H9 (cell line): ENCODE results near the gene GNPDA2. TPM values are rescaled to one million over a fixed set of nuclear protein-coding genes. Genes with fewer than 3 reads are reported as not detected.

Experiments
- DNase-seq: peaks from one replicate; pipeline ENCODE4 v3.0.0-alpha.2; 2017
- H2AFZ ChIP-seq: one replicate; pipeline ENCODE4 v1.6.1; 2013; ENCODE audit warnings: mild to moderate bottlenecking, low read length, control low read depth, moderate library complexity
- H2AK5ac ChIP-seq: 2 replicates; pipeline ENCODE4 v1.6.1; 2013; ENCODE audit warnings: low read length, control low read depth, mixed read lengths; ENCODE audit not compliant: insufficient read length
- H2BK120ac ChIP-seq: one replicate; pipeline ENCODE4 v1.6.1; 2013; ENCODE audit warnings: low read depth, mild to moderate bottlenecking, low read length, control low read depth, inconsistent platforms; ENCODE audit not compliant: poor library complexity, severe bottlenecking
- H2BK12ac ChIP-seq: 2 replicates; pipeline ENCODE4 v1.6.1; 2013; ENCODE audit warnings: low read length, control low read depth, mixed read lengths, low read depth; ENCODE audit not compliant: insufficient read length
- H2BK15ac ChIP-seq: 2 replicates; pipeline ENCODE4 v1.6.1; 2013; ENCODE audit warnings: low read depth, low read length, control low read depth
- H2BK20ac ChIP-seq: one replicate; pipeline ENCODE4 v1.6.1; 2013; ENCODE audit warnings: low read depth, mild to moderate bottlenecking, low read length, control low read depth, inconsistent platforms; ENCODE audit not compliant: poor library complexity, severe bottlenecking
- H2BK5ac ChIP-seq: 2 replicates; pipeline ENCODE4 v1.6.1; 2013; ENCODE audit warnings: low read length, control low read depth, mixed read lengths; ENCODE audit not compliant: insufficient read length
- H3K14ac ChIP-seq: 2 replicates; pipeline ENCODE4 v1.6.1; 2013; ENCODE audit warnings: low read length, control low read depth; ENCODE audit not compliant: insufficient read depth
- H3K18ac ChIP-seq: 2 replicates; pipeline ENCODE4 v1.6.1; 2013; ENCODE audit warnings: low read depth, mild to moderate bottlenecking, mixed read lengths, low read length, control low read depth; ENCODE audit not compliant: insufficient read length
- H3K23ac ChIP-seq: 2 replicates; pipeline ENCODE4 v1.6.1; 2013; ENCODE audit warnings: low read length, control low read depth, mixed read lengths, low read depth; ENCODE audit not compliant: insufficient read length
- H3K23me2 ChIP-seq: 2 replicates; pipeline ENCODE4 v1.6.1; 2013; ENCODE audit warnings: low read depth, mild to moderate bottlenecking, mixed read lengths, low read length, control low read depth; ENCODE audit not compliant: insufficient read length, poor library complexity, severe bottlenecking
- H3K27ac ChIP-seq: 2 replicates; pipeline ENCODE4 v1.5.1; 2013; ENCODE audit warnings: low read length, control low read depth, mixed read lengths, low read depth; ENCODE audit not compliant: insufficient read length
- H3K27me3 ChIP-seq: 2 replicates; pipeline ENCODE4 v1.6.1; 2013; ENCODE audit warnings: low read length, control low read depth, inconsistent platforms; ENCODE audit not compliant: insufficient read depth
- H3K4ac ChIP-seq: 2 replicates; pipeline ENCODE4 v1.6.1; 2013; ENCODE audit warnings: low read depth, mild to moderate bottlenecking, control low read depth, inconsistent platforms, low read length, moderate library complexity
- H3K4me1 ChIP-seq: 2 replicates; pipeline ENCODE4 v1.6.1; 2013; ENCODE audit warnings: low read length, control low read depth, inconsistent platforms; ENCODE audit not compliant: insufficient read depth
- H3K4me2 ChIP-seq: 2 replicates; pipeline ENCODE4 v1.6.1; 2013; ENCODE audit warnings: low read length, control low read depth, mixed read lengths; ENCODE audit not compliant: insufficient read length, insufficient read depth
- H3K56ac ChIP-seq: 2 replicates; pipeline ENCODE4 v1.6.1; 2013; ENCODE audit warnings: low read depth, mild to moderate bottlenecking, mixed read lengths, low read length, control low read depth; ENCODE audit not compliant: insufficient read length
- H3K79me1 ChIP-seq: 2 replicates; pipeline ENCODE4 v1.6.1; 2013; ENCODE audit warnings: low read depth, mild to moderate bottlenecking, moderate library complexity, low read length, control low read depth, inconsistent platforms; ENCODE audit not compliant: insufficient read depth, poor library complexity, severe bottlenecking
- H3K79me2 ChIP-seq: 2 replicates; pipeline ENCODE4 v1.6.1; 2013; ENCODE audit warnings: low read length, control low read depth, inconsistent platforms; ENCODE audit not compliant: insufficient read depth
- H3K9ac ChIP-seq: 2 replicates; pipeline ENCODE4 v1.6.1; 2013; ENCODE audit warnings: low read length, control low read depth, mixed read lengths; ENCODE audit not compliant: insufficient read length; ENCODE audit errors: extremely low read depth
- H3K9me3 ChIP-seq: one replicate; pipeline ENCODE4 v1.6.1; 2013; ENCODE audit warnings: low read depth, low read length, inconsistent platforms; ENCODE audit not compliant: control insufficient read depth
- H3T11ph ChIP-seq: one replicate; pipeline ENCODE4 v1.6.1; 2013; ENCODE audit warnings: mild to moderate bottlenecking, low read length, control low read depth, inconsistent platforms
- H4K20me1 ChIP-seq: one replicate; pipeline ENCODE4 v1.6.1; 2013; ENCODE audit not compliant: control insufficient read depth, insufficient read length, insufficient read depth
- H4K5ac ChIP-seq: 2 replicates; pipeline ENCODE4 v1.6.1; 2013; ENCODE audit warnings: low read depth, mild to moderate bottlenecking, mixed read lengths, low read length, control low read depth; ENCODE audit not compliant: insufficient read length
- H4K8ac ChIP-seq: replicated peaks from 2 replicates; pipeline ENCODE4 v1.6.1; 2013; ENCODE audit warnings: low read length, control low read depth, mixed read lengths, low read depth; ENCODE audit not compliant: insufficient read length
- H4K91ac ChIP-seq: 2 replicates; pipeline ENCODE4 v1.6.1; 2013; ENCODE audit warnings: low read depth, mild to moderate bottlenecking, moderate library complexity, mixed read lengths, low read length, control low read depth; ENCODE audit not compliant: insufficient read length
- H3K27ac Mint-ChIP-seq, 3 experiments: 2 replicates in 2 of 3; 3 replicates in 1 of 3; pipeline ENCODE4 v1.8.0; 2020 to 2021; ENCODE audit warnings: mixed read lengths in 3 of 3, mild to moderate bottlenecking in 1 of 3, moderate library complexity in 1 of 3
- H3K27me3 Mint-ChIP-seq: 2 replicates; pipeline ENCODE4 v1.8.0; 2021; ENCODE audit warnings: low read depth, mild to moderate bottlenecking, moderate library complexity, mixed read lengths
- H3K36me3 Mint-ChIP-seq, 3 experiments: 2 replicates in 2 of 3; 3 replicates in 1 of 3; pipeline ENCODE4 v1.8.0; 2020 to 2021; ENCODE audit warnings: low read depth in 3 of 3, mixed read lengths in 3 of 3; ENCODE audit not compliant: insufficient read depth in 1 of 3
- H3K4me1 Mint-ChIP-seq, 2 experiments: 2 replicates each; pipeline ENCODE4 v1.8.0; 2020; ENCODE audit warnings: mixed read lengths in 2 of 2
- H3K4me3 Mint-ChIP-seq, 2 experiments: 2 replicates in 1 of 2; 3 replicates in 1 of 2; pipeline ENCODE4 v1.8.0; 2020 to 2021; ENCODE audit warnings: mild to moderate bottlenecking in 2 of 2, mixed read lengths in 2 of 2, moderate library complexity in 1 of 2
- H3K9me3 Mint-ChIP-seq, 2 experiments: 2 replicates in 1 of 2; 3 replicates in 1 of 2; pipeline ENCODE4 v1.8.0; 2020; ENCODE audit warnings: mild to moderate bottlenecking in 2 of 2, mixed read lengths in 2 of 2, moderate library complexity in 1 of 2
- CTCF ChIP-seq: fragments of 200-600 bp; sonication (generic); conservative IDR thresholded peaks from 3 replicates; pipeline ENCODE4 v1.8.0; 2021; ENCODE audit warnings: antibody characterized with exemption, mild to moderate bottlenecking
- WGBS: extraction: QIAGEN DNeasy Blood & Tissue Kit; methylation state at CpG from one replicate; pipeline ENCODE4 v1.1.7; 2013; ENCODE audit warnings: missing lambda C conversion rate, low lambda C conversion rate, mixed read lengths; ENCODE audit not compliant: insufficient read length; ENCODE audit errors: extremely low coverage; 5-methylcytosine and 5-hydroxymethylcytosine counted together
- total RNA-seq: library from RNA; stranded (reverse); gene quantifications from 2 replicates; pipeline ENCODE4 v1.2.1, GENCODE V29; 2021

GNPDA2 gene
- total RNA-seq, 1 experiment from 2014 or later: 4.8 TPM

- Histone ChIP-seq H2BK120ac (no peak overlapping the region), H2BK20ac (no peak overlapping the region), H4K5ac (no peak overlapping the region), H3T11ph (no peak overlapping the region), H3K4ac (no peak overlapping the region), H3K9ac (no peak overlapping the region), H3K4me1 (no peaks in the 10 kb centered on the region), H3K56ac (no peak overlapping the region), H2AFZ (no peak overlapping the region), H3K18ac (no peak overlapping the region), H3K23me2 (no peaks in the 10 kb centered on the region), H3K4me2 (no peak overlapping the region), H2BK5ac (no peak overlapping the region), H4K20me1 (no peaks in the 10 kb centered on the region), H3K23ac (no peak overlapping the region), H3K9me3 (no peaks in the 10 kb centered on the region), H2BK15ac (no peak overlapping the region), H2AK5ac (no peak overlapping the region), H3K79me1 (no peaks in the 10 kb centered on the region), H4K8ac (no peak overlapping the region), H3K27ac (no peak overlapping the region), H2BK12ac (no peak overlapping the region), H4K91ac (no peak overlapping the region), H3K79me2 (no peaks in the 10 kb centered on the region), H3K27me3 (no peaks in the 10 kb centered on the region), H3K14ac (no peak overlapping the region)
- H3K9me3 Mint-ChIP-seq: no peaks in the 10 kb centered on the region
- peaks cover 2 to 4% (median 2%) of the 10 kb centered on the region in 3 experiments; a peak in 4 of 7 replicates for H3K36me3 Mint-ChIP-seq
- TF ChIP-seq CTCF: no peak
- H3K27me3 Mint-ChIP-seq: no peaks in the 10 kb centered on the region
- DNase-seq: no peak
- H3K4me3 Mint-ChIP-seq: no peak overlapping the region
- peaks cover 0 to 11% of the 10 kb centered on the region in 2 experiments; a peak in 2 of 4 replicates for H3K4me1 Mint-ChIP-seq
- WGBS: no CpG with 5 or more reads among the region's 5 CpGs
- no peak overlapping the region for H3K27ac Mint-ChIP-seq
These were observed 9.8 kb downstream of the GNPDA2 start for GRCh38 chr4:44716597-44716996.
